CD8-positive, alpha-beta memory T cell (primary cell): ENCODE results near the gene KDM4C. TPM values are rescaled to one million over a fixed set of nuclear protein-coding genes. Genes with fewer than 3 reads are reported as not detected.
"Not testable (repeated sequence)": the region's sequence is repeated elsewhere in the genome, so short reads cannot be mapped to it uniquely, and the experiment has no call there.

Experiments
- CTCF ChIA-PET: fragments of 350-600 bp; sonication (Branson Sonifier 250); formaldehyde crosslinking; loops from one replicate; lab custom pipeline; 2021; ENCODE audit warnings: antibody characterized with exemption; lab: Charles Lee
- POLR2A ChIA-PET: fragments of 350-600 bp; sonication (Branson Sonifier 250); formaldehyde crosslinking; loops from one replicate; lab custom pipeline; 2021; ENCODE audit warnings: antibody characterized with exemption; lab: Charles Lee
- DNase-seq, 5 donors: peaks; one replicate each; pipeline versions ENCODE4 v3.0.0 to v3.0.0-alpha.2; 2020 to 2022; ENCODE audit warnings: mixed read lengths in 1 of 5
- H3K27ac ChIP-seq: one replicate; pipeline ENCODE4 v1.7.0; 2013; ENCODE audit warnings: low read depth, mild to moderate bottlenecking, low read length, moderate library complexity
- H3K27me3 ChIP-seq: 2 replicates; pipeline ENCODE4 v1.7.0; 2013; ENCODE audit warnings: low read length, mild to moderate bottlenecking; ENCODE audit not compliant: insufficient read depth, poor library complexity, severe bottlenecking
- H3K36me3 ChIP-seq: 2 replicates; pipeline ENCODE4 v1.7.0; 2013; ENCODE audit warnings: mild to moderate bottlenecking, low read length, moderate library complexity; ENCODE audit not compliant: insufficient read depth
- H3K4me1 ChIP-seq: 2 replicates; pipeline ENCODE4 v1.7.0; 2013; ENCODE audit warnings: mild to moderate bottlenecking, low read length, moderate library complexity; ENCODE audit not compliant: insufficient read depth
- H3K4me3 ChIP-seq: 2 replicates; pipeline ENCODE4 v1.7.0; 2013; ENCODE audit warnings: mild to moderate bottlenecking, low read length
- H3K9me3 ChIP-seq: 2 replicates; pipeline ENCODE4 v1.7.0; 2013; ENCODE audit warnings: mild to moderate bottlenecking, low read length
- H3K27ac Mint-ChIP-seq, 8 donors: one replicate each; pipeline ENCODE4 v1.8.0; 2020 to 2021; ENCODE audit warnings: mixed read lengths in 8 of 8, mild to moderate bottlenecking in 6 of 8, inconsistent platforms in 3 of 8, moderate library complexity in 3 of 8
- H3K27me3 Mint-ChIP-seq, 2 donors: one replicate each; pipeline ENCODE4 v1.8.0; 2020 to 2021; ENCODE audit warnings: mixed read lengths in 2 of 2, mild to moderate bottlenecking in 1 of 2, moderate library complexity in 1 of 2
- H3K36me3 Mint-ChIP-seq, 3 donors: one replicate each; pipeline ENCODE4 v1.8.0; 2020 to 2021; ENCODE audit warnings: mixed read lengths in 3 of 3, inconsistent platforms in 1 of 3, mild to moderate bottlenecking in 1 of 3
- H3K4me1 Mint-ChIP-seq, 3 donors: one replicate each; pipeline ENCODE4 v1.8.0; 2020 to 2021; ENCODE audit warnings: mixed read lengths in 3 of 3, inconsistent platforms in 1 of 3, mild to moderate bottlenecking in 1 of 3
- H3K4me3 Mint-ChIP-seq, 7 donors: one replicate each; pipeline ENCODE4 v1.8.0; 2020 to 2021; ENCODE audit warnings: mixed read lengths in 7 of 7, mild to moderate bottlenecking in 6 of 7, moderate library complexity in 4 of 7, inconsistent platforms in 2 of 7
- H3K9me3 Mint-ChIP-seq, 5 donors: one replicate each; pipeline ENCODE4 v1.8.0; 2020 to 2022; ENCODE audit warnings: mixed read lengths in 5 of 5, mild to moderate bottlenecking in 3 of 5, moderate library complexity in 2 of 5, inconsistent platforms in 1 of 5
- polyA plus RNA-seq: library from polyadenylated mRNA; unstranded; fragments of 300-500 nt; fragmentation: Illumina TruSeq; gene quantifications from one replicate; pipeline ENCODE4 v1.2.3, GENCODE V29; 2021
- total RNA-seq, 2 experiments: library from RNA; stranded (reverse); gene quantifications; one replicate each; pipeline ENCODE4 v1.2.3, GENCODE V29; 2021

KDM4C gene
- total and polyA plus RNA-seq, 3 experiments from 2014 or later, result 25.9 to 31.9 (median 26.8) TPM

DNA sequence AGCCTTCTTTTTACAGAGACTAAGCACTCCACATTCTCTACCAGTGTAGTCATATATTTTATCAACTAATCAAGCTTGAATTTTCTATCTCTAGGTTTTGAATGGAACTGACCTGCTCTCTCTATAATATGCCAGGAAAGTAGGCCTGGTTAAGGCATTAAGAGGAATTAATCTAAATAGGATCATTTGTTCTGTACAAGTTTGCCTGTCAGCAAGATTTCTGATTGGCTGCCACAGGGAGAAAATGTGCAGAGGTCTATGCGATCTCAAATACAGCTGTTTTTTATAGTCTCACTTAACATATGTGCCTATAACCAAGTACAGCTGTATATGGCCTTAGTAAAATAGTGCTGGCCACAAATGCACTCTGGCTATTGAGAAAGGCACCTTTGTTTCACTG is 418.8 kb downstream of the KDM4C start:
- H3K36me3 Mint-ChIP-seq, result peaks cover 28 to 78% (median 42%) of the 10 kb centered on the region in 3 donors
- Histone ChIP-seq H3K36me3 (peaks cover 7% of the 10 kb centered on the region), H3K4me3 (no peak overlapping the region), H3K27me3 (no peaks in the 10 kb centered on the region), H3K9me3 (no peaks in the 10 kb centered on the region), H3K27ac (no peak overlapping the region), H3K4me1 (no peaks in the 10 kb centered on the region)
- CTCF ChIA-PET, result interaction anchor here (0.8 kb wide), 1 partner anchor 1795 kb away, joined by 3 read pairs; no protein-coding TSS in a partner anchor
- POLR2A ChIA-PET, result no interaction called here
- H3K9me3 Mint-ChIP-seq, result no peaks in the 10 kb centered on the region
- DNase-seq, result no peak
- no peak overlapping the region for H3K27ac Mint-ChIP-seq
- peaks cover 0 to 2% of the 10 kb centered on the region in 2 donors for H3K27me3 Mint-ChIP-seq
- peaks cover 0 to 9% (median 2%) of the 10 kb centered on the region in 3 donors for H3K4me1 Mint-ChIP-seq
- H3K4me3 Mint-ChIP-seq, result no peak overlapping the region

DNA sequence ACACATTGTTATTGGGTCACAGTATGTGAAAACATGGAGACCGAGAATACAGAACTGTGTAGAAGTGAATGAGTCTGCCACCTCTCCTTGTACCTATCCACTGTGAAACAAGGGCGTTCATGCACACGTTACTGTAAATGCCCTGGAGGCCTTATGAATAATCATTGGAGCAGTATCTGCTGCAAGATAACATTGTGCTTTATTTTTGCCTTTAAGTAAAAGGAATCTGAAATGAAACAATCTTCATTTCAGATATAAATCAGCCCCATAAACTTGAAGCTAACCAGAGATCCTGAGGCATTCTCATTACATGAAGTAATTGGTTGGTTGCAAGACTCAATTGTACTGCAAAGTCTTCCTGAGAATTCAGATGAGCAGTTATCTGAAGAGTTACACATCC is 419.6 kb downstream of the KDM4C start:
- H3K4me1 Mint-ChIP-seq, result peaks cover 0 to 9% (median 2%) of the 10 kb centered on the region in 3 donors
- peaks cover 36 to 78% (median 50%) of the 10 kb centered on the region in 3 donors for H3K36me3 Mint-ChIP-seq
- no peak overlapping the region for H3K4me3 Mint-ChIP-seq

DNA sequence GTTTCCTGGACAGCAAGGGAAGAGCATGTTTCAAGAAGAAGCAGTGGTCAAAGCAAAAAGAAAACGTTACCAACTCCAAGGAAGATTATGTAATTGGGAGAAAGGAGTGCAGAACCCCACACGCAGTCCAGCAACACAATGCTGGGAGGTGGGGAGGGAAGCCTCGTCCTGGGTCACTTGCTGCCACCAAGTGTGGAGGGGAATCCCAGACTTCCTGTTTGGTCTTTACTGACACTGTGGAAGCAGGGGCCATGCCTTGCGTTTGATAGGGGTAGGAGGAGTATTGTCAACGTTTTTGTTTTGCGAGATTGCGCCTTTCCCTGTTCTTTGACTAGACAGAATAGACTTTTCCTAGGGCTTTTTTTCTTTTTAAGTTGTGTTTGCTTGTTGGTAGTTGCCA is 421.0 kb downstream of the KDM4C start:
- Histone ChIP-seq H3K27me3 (no peaks in the 10 kb centered on the region), H3K4me3 (no peak overlapping the region), H3K4me1 (no peaks in the 10 kb centered on the region), H3K9me3 (no peaks in the 10 kb centered on the region), H3K36me3 (peaks cover 7% of the 10 kb centered on the region), H3K27ac (no peak overlapping the region)
- H3K4me1 Mint-ChIP-seq, result peaks cover 0 to 9% (median 2%) of the 10 kb centered on the region in 3 donors
- peaks cover 49 to 73% (median 51%) of the 10 kb centered on the region in 3 donors for H3K36me3 Mint-ChIP-seq
- no peak overlapping the region for H3K4me3 Mint-ChIP-seq
- peak overlapping the region in 1 of 8 donors; percentile 17 for H3K27ac Mint-ChIP-seq
- CTCF ChIA-PET, result no interaction called here
- DNase-seq, result no peak
- POLR2A ChIA-PET, result no interaction called here
- peaks cover 0 to 2% of the 10 kb centered on the region in 2 donors for H3K27me3 Mint-ChIP-seq
- peaks cover 0 to 3% (median 0%) of the 10 kb centered on the region in 5 donors for H3K9me3 Mint-ChIP-seq

More for the DNA sequence above, 419.6 kb downstream of the KDM4C start:
- H3K27ac ChIP-seq, result no peak overlapping the region
- ChIA-PET POLR2A (no interaction called here), CTCF (interaction anchor here (0.8 kb wide), 1 partner anchor 1794 kb away, joined by 3 read pairs; no protein-coding TSS in a partner anchor)
- no peaks in the 10 kb centered on the region for H3K9me3 ChIP-seq
- H3K27me3 ChIP-seq, result no peaks in the 10 kb centered on the region
- no peak overlapping the region for H3K4me3 ChIP-seq
- Mint-ChIP-seq H3K27ac (no peak overlapping the region), H3K9me3 (no peaks in the 10 kb centered on the region), H3K27me3 (peaks cover 0 to 2% of the 10 kb centered on the region in 2 donors)
- no peak for DNase-seq
- H3K36me3 ChIP-seq, result peaks cover 7% of the 10 kb centered on the region
- H3K4me1 ChIP-seq, result no peaks in the 10 kb centered on the region

DNA sequence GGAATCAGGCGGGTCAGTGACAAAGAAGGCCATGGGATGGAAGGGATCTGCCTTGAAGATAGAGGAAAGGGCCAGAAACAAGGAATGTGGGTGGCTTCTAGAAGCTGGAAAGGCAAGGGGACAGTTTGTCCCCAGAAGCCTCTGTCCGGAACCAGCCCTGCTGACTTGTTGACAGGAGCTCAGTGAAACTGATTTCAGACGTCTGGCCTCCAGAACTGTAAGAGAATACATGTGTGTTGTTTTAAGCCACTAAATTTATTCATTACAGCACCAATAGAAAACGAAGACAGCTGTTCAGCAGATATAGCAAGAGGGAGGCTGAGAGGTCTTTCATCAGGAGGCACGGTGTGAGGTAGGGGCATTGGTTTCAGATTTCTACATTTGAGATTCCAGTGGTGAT is 422.5 kb downstream of the KDM4C start:
- no peak for DNase-seq
- Mint-ChIP-seq H3K27ac (peak overlapping the region in 1 of 8 donors; percentile 0), H3K4me1 (no peaks in the 10 kb centered on the region), H3K9me3 (peaks cover 0 to 4% (median 0%) of the 10 kb centered on the region in 5 donors), H3K36me3 (peaks cover 43 to 62% (median 52%) of the 10 kb centered on the region in 3 donors), H3K27me3 (peaks cover 0 to 2% of the 10 kb centered on the region in 2 donors), H3K4me3 (no peak overlapping the region)
- no peaks in the 10 kb centered on the region for H3K36me3 ChIP-seq
- H3K4me1 ChIP-seq, result no peaks in the 10 kb centered on the region
- POLR2A ChIA-PET, result no interaction called here
- no peaks in the 10 kb centered on the region for H3K27me3 ChIP-seq
- no peak overlapping the region for H3K4me3 ChIP-seq
- H3K27ac ChIP-seq, result no peak overlapping the region
- CTCF ChIA-PET, result interaction anchor here (1.2 kb wide), 1 partner anchor 12 kb away, joined by 3 read pairs; no protein-coding TSS in a partner anchor
- H3K9me3 ChIP-seq, result no peaks in the 10 kb centered on the region

DNA sequence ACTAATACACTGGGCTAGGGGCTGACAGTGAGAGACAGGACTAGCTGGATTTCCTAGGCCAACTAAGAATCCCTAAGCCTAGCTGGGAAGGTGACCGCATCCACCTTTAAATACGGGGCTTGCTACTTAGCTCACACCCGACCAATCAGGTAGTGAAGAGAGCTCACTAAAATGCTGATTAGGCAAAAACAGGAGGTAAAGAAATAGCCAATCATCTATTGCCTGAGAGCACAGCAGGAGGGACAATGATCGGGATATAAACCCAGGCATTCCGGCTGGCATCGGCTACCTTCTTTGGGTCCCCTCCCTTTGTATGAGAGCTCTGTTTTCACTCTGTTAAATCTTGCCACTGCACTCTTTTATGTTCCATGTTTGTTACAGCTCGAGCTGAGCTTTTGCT is 425.4 kb downstream of the KDM4C start:
- POLR2A ChIA-PET, H3K9me3 ChIP-seq, H3K27me3 Mint-ChIP-seq, H3K4me3 Mint-ChIP-seq, H3K27me3 ChIP-seq, H3K36me3 ChIP-seq, H3K4me1 ChIP-seq, H3K4me3 ChIP-seq, H3K27ac Mint-ChIP-seq, DNase-seq, H3K27ac ChIP-seq, H3K4me1 Mint-ChIP-seq, CTCF ChIA-PET: not testable (repeated sequence)
- Mint-ChIP-seq H3K9me3 (peaks cover 3 to 24% (median 4%) of the 10 kb centered on the region in 5 donors), H3K36me3 (peaks cover 37 to 67% (median 51%) of the 10 kb centered on the region in 3 donors)

DNA sequence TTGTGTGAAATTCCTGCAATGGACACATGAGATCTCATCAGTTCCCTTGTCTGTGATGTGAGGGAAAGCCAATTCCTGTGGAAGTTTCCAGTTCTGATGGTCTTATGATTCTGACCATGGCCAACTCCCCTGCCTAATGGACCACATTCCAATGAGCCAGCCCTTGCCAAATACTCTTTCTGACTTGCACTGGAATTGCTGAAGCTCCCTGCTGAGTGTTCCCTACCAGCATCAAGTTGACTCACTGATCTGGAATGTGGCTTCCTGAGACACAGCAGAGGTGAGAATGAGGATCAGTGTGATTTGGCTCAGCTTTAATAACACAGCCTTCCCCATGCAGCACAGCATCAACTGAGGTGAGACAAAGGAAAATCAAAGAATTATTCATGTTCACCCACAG is 427.8 kb downstream of the KDM4C start:
- CTCF ChIA-PET, result no interaction called here

DNA sequence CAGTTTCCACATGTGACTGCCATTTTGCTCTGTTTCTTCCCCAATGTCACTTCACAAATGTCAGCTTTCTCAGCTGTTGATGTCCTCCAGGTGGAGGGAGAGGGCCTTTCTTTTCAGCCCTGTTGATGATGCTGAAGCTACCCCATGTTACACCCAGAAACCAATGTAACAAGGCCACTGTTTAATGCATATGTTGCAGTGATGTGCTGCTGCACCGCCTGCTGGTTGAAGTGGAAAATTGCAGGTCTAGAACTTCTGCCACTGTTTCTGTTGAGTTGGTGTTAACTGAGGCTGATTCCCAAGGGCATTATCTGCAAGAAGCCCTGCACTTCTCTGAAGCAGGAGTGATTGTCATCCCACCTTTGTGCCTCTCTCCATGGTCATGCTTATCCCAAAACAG is 428.4 kb downstream of the KDM4C start:
- H3K9me3 ChIP-seq, result no peaks in the 10 kb centered on the region
- H3K4me3 ChIP-seq, result no peak overlapping the region
- no peaks in the 10 kb centered on the region for H3K27me3 ChIP-seq
- no peak overlapping the region for H3K27ac ChIP-seq
- Mint-ChIP-seq H3K27ac (no peak overlapping the region), H3K4me1 (no peaks in the 10 kb centered on the region), H3K27me3 (peaks cover 0 to 2% of the 10 kb centered on the region in 2 donors), H3K36me3 (peaks cover 26 to 65% (median 34%) of the 10 kb centered on the region in 3 donors), H3K9me3 (peaks cover 14 to 40% (median 17%) of the 10 kb centered on the region in 5 donors), H3K4me3 (peak overlapping the region in 1 of 7 donors; percentile 3)
- no peak for DNase-seq
- ChIA-PET CTCF (no interaction called here), POLR2A (no interaction called here)
- H3K36me3 ChIP-seq, result no peaks in the 10 kb centered on the region
- no peaks in the 10 kb centered on the region for H3K4me1 ChIP-seq

More for the DNA sequence above, 427.8 kb downstream of the KDM4C start:
- Mint-ChIP-seq H3K27ac (no peak overlapping the region), H3K9me3 (peaks cover 10 to 36% (median 17%) of the 10 kb centered on the region in 5 donors), H3K27me3 (peaks cover 0 to 2% of the 10 kb centered on the region in 2 donors), H3K4me3 (no peak overlapping the region), H3K36me3 (peaks cover 26 to 65% (median 34%) of the 10 kb centered on the region in 3 donors), H3K4me1 (no peaks in the 10 kb centered on the region)
- no peaks in the 10 kb centered on the region for H3K9me3 ChIP-seq
- DNase-seq, result no peak
- POLR2A ChIA-PET, result no interaction called here
- H3K27ac ChIP-seq, result no peak overlapping the region
- H3K27me3 ChIP-seq, result no peaks in the 10 kb centered on the region
- no peaks in the 10 kb centered on the region for H3K36me3 ChIP-seq
- H3K4me1 ChIP-seq, result no peaks in the 10 kb centered on the region
- H3K4me3 ChIP-seq, result no peak overlapping the region

DNA sequence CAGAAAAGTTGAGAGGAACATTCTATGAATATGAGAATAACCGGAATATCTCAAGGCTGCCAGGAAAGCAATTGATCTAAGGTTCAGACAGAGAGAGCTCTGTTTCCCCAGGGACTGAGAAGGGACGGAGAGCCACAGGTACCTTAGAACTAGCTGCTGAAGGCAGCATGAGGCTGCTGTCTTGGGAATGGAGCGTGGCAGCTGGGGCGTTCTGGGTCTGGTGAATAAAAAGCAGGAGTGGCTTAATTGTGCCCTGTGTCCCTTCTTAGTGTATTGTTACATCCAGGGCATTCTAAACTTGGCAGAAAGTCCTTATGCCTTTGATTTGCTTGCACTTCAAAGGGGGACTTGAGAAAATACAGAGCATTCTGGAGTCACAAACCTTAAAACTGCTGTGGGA is 434.5 kb downstream of the KDM4C start:
- no peaks in the 10 kb centered on the region for H3K27me3 ChIP-seq
- DNase-seq, result no peak
- no peaks in the 10 kb centered on the region for H3K4me1 ChIP-seq
- no peak overlapping the region for H3K4me3 Mint-ChIP-seq
- H3K9me3 Mint-ChIP-seq, result peaks cover 11 to 22% (median 17%) of the 10 kb centered on the region in 5 donors
- no peak overlapping the region for H3K27ac Mint-ChIP-seq
- H3K36me3 Mint-ChIP-seq, result peaks cover 0 to 19% (median 0%) of the 10 kb centered on the region in 3 donors
- CTCF ChIA-PET, result interaction anchor here (1.2 kb wide), 1 partner anchor 12 kb away, joined by 3 read pairs; no protein-coding TSS in a partner anchor
- H3K27me3 Mint-ChIP-seq, result no peaks in the 10 kb centered on the region
- no peaks in the 10 kb centered on the region for H3K36me3 ChIP-seq
- H3K4me3 ChIP-seq, result no peak overlapping the region
- POLR2A ChIA-PET, result no interaction called here
- no peak overlapping the region for H3K27ac ChIP-seq
- no peaks in the 10 kb centered on the region for H3K9me3 ChIP-seq
- H3K4me1 Mint-ChIP-seq, result no peaks in the 10 kb centered on the region
